Measurements from ENCODE around the gene COL24A1. TPM values are rescaled to one million over a fixed set of nuclear protein-coding genes. Genes with fewer than 3 reads are reported as not detected.

Gene COL24A1
- total RNA-seq, 1 experiment from 2014 or later, result not detected

DNA sequence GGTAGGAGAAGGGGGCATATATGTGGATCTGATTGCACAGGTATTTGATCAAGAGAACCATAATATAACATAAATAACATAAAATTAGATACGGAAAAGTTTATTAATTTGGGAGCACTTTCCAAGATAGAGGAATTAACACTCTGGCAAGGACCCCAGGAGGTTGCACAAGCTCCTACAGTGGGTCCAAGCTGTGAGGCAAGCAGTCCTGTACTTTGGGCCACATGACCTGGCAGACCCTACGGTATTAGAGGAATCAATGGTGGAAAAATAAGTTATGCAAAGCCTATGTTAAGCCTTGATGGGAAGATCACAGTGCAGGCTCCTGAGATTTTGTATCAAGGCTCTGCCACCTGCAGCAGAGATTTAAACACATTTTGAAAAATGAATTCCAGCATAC, 220.1 kb downstream of the COL24A1 start:
- ATAC-seq (no peak), DNase-seq (ENCODE audit: low read depth, low spot score) (no peak)
- Histone ChIP-seq H3K27me3 (ENCODE audit: insufficient read depth, low read length) (no peaks in the 10 kb centered on the region), H3K9me2 (ENCODE audit: insufficient read depth) (peaks cover 3% of the 10 kb centered on the region; the same call in 1 of the 2 replicates), H3K4me1 (ENCODE audit: control insufficient read depth in 1 of 2, insufficient read depth in 2 of 2, low read length in 2 of 2) (no peaks in the 10 kb centered on the region), H3K79me2 (ENCODE audit: insufficient read depth, low read length) (no peaks in the 10 kb centered on the region), H3K36me3 (ENCODE audit: control insufficient read depth in 1 of 2, insufficient read depth in 2 of 2, low read length in 2 of 2) (no peaks in the 10 kb centered on the region), H3K9ac (ENCODE audit: low read length) (no peak overlapping the region), H2AFZ (ENCODE audit: low read depth, low read length, poor library complexity, severe bottlenecking) (no peak overlapping the region), H3K9me3 (ENCODE audit: control insufficient read depth in 1 of 2, insufficient read depth in 1 of 2, low read depth in 1 of 2, low read length in 2 of 2) (no peaks in the 10 kb centered on the region), H4K20me1 (ENCODE audit: insufficient read depth) (no peaks in the 10 kb centered on the region), H3K4me2 (ENCODE audit: low read length) (no peak overlapping the region), H3K4me3 (replicated peaks in 1 of 2; ENCODE audit: low read depth in 1 of 2, low read length in 2 of 2) (no peak overlapping the region), H3K27ac (ENCODE audit: low read depth, low read length) (no peak overlapping the region)
- ChIA-PET CTCF (no interaction called here), RAD21 (ENCODE audit: low non-redundant PET in 1 of 2, low total read pairs in 2 of 2, uncharacterized antibody in 2 of 2, unreplicated experiment in 2 of 2) (no interaction called here), POLR2A (no interaction called here)
- TF ChIP-seq, protein P1, sequence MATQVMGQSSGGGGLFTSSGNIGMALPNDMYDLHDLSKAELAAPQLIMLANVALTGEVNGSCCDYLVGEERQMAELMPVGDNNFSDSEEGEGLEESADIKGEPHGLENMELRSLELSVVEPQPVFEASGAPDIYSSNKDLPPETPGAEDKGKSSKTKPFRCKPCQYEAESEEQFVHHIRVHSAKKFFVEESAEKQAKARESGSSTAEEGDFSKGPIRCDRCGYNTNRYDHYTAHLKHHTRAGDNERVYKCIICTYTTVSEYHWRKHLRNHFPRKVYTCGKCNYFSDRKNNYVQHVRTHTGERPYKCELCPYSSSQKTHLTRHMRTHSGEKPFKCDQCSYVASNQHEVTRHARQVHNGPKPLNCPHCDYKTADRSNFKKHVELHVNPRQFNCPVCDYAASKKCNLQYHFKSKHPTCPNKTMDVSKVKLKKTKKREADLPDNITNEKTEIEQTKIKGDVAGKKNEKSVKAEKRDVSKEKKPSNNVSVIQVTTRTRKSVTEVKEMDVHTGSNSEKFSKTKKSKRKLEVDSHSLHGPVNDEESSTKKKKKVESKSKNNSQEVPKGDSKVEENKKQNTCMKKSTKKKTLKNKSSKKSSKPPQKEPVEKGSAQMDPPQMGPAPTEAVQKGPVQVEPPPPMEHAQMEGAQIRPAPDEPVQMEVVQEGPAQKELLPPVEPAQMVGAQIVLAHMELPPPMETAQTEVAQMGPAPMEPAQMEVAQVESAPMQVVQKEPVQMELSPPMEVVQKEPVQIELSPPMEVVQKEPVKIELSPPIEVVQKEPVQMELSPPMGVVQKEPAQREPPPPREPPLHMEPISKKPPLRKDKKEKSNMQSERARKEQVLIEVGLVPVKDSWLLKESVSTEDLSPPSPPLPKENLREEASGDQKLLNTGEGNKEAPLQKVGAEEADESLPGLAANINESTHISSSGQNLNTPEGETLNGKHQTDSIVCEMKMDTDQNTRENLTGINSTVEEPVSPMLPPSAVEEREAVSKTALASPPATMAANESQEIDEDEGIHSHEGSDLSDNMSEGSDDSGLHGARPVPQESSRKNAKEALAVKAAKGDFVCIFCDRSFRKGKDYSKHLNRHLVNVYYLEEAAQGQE (IDR thresholded peaks at IDR 0.05; ENCODE audit: low read depth), result no peak
- TF ChIP-seq RAD21 (IDR thresholded peaks at IDR 0.05; ENCODE audit: low read depth), result no peak
- TF ChIP-seq, protein P2, sequence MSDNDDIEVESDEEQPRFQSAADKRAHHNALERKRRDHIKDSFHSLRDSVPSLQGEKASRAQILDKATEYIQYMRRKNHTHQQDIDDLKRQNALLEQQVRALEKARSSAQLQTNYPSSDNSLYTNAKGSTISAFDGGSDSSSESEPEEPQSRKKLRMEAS (IDR thresholded peaks at IDR 0.05), result no peak
- no peak for TF ChIP-seq YY1 (IDR thresholded peaks at IDR 0.05; ENCODE audit: extremely low read depth, insufficient replicate concordance, low read depth, low read length)
- no peak for TF ChIP-seq JUND (IDR thresholded peaks at IDR 0.05)
- no peak for TF ChIP-seq EZH2phosphoT487 (IDR thresholded peaks at IDR 0.05; ENCODE audit: borderline replicate concordance)
- no peak for TF ChIP-seq POLR2AphosphoS5 (IDR thresholded peaks at IDR 0.05; ENCODE audit: low read depth, low read length)
- no peak for TF ChIP-seq ZNF274 (IDR thresholded peaks at IDR 0.05; ENCODE audit: low read depth, low read length)
- no peak for TF ChIP-seq SRF (IDR thresholded peaks at IDR 0.05; ENCODE audit: low read depth)
- no peak for TF ChIP-seq SIN3A (IDR thresholded peaks at IDR 0.05; ENCODE audit: low read depth)
- TF ChIP-seq CBX3 (IDR thresholded peaks at IDR 0.05; ENCODE audit: low read depth), result no peak
- TF ChIP-seq ELF1 (IDR thresholded peaks at IDR 0.05; ENCODE audit: borderline replicate concordance, low read depth), result no peak
- TF ChIP-seq EZH2 (IDR thresholded peaks at IDR 0.05), result no peak
- no peak for TF ChIP-seq POLR2A (IDR thresholded peaks at IDR 0.05; ENCODE audit: borderline replicate concordance, extremely low read depth, insufficient read depth, insufficient read length)
- TF ChIP-seq SP1 (IDR thresholded peaks at IDR 0.05; ENCODE audit: low read depth), result no peak
- TF ChIP-seq FOSL1 (IDR thresholded peaks at IDR 0.05; ENCODE audit: low read depth), result no peak
- TF ChIP-seq, protein P3, sequence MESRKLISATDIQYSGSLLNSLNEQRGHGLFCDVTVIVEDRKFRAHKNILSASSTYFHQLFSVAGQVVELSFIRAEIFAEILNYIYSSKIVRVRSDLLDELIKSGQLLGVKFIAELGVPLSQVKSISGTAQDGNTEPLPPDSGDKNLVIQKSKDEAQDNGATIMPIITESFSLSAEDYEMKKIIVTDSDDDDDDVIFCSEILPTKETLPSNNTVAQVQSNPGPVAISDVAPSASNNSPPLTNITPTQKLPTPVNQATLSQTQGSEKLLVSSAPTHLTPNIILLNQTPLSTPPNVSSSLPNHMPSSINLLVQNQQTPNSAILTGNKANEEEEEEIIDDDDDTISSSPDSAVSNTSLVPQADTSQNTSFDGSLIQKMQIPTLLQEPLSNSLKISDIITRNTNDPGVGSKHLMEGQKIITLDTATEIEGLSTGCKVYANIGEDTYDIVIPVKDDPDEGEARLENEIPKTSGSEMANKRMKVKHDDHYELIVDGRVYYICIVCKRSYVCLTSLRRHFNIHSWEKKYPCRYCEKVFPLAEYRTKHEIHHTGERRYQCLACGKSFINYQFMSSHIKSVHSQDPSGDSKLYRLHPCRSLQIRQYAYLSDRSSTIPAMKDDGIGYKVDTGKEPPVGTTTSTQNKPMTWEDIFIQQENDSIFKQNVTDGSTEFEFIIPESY (IDR thresholded peaks at IDR 0.05; ENCODE audit: extremely low read depth, insufficient replicate concordance, low read length), result no peak
- no peak for TF ChIP-seq TCF7L2 (IDR thresholded peaks at IDR 0.05; ENCODE audit: borderline replicate concordance, extremely low read depth, insufficient read depth, insufficient read length)
- no peak for TF ChIP-seq ZFX (IDR thresholded peaks at IDR 0.05)
- TF ChIP-seq, protein P4, sequence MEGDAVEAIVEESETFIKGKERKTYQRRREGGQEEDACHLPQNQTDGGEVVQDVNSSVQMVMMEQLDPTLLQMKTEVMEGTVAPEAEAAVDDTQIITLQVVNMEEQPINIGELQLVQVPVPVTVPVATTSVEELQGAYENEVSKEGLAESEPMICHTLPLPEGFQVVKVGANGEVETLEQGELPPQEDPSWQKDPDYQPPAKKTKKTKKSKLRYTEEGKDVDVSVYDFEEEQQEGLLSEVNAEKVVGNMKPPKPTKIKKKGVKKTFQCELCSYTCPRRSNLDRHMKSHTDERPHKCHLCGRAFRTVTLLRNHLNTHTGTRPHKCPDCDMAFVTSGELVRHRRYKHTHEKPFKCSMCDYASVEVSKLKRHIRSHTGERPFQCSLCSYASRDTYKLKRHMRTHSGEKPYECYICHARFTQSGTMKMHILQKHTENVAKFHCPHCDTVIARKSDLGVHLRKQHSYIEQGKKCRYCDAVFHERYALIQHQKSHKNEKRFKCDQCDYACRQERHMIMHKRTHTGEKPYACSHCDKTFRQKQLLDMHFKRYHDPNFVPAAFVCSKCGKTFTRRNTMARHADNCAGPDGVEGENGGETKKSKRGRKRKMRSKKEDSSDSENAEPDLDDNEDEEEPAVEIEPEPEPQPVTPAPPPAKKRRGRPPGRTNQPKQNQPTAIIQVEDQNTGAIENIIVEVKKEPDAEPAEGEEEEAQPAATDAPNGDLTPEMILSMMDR (IDR thresholded peaks at IDR 0.05 in 2 of 3, conservative IDR thresholded peaks at IDR 0.05 in 1 of 3; ENCODE audit: borderline replicate concordance in 1 of 3, insufficient read depth in 1 of 3, low read depth in 2 of 3, low read length in 2 of 3), result no peak
- intact Hi-C loops (cut with micrococcal nuclease), result no loop called here
- BruUV-seq (replicated peaks), result no TSS peak

Measured in HCT116 (cell line).